LNCaP clone FGC (cell line): ENCODE results near the gene ZBED1.

Source experiments
- DNase-seq: peaks from one replicate; pipeline ENCODE4 v3.0.0-alpha.2; 2011; ENCODE audit warnings: low read depth
- H3K4me3 ChIP-seq: 2 replicates; pipeline ENCODE4 v1.5.1; 2011; ENCODE audit warnings: mild to moderate bottlenecking, low read depth, low read length, control low read depth
- CTCF ChIP-seq: IDR thresholded peaks from 2 replicates; pipeline ENCODE4 v1.5.1; 2012; ENCODE audit warnings: mild to moderate bottlenecking; ENCODE audit not compliant: control insufficient read depth, insufficient read depth; ENCODE audit errors: extremely low read depth

Gene ZBED1

GRCh38 chrX:2445662-2446623 lies 54.8 kb downstream of the ZBED1 start:
- no peak for TF ChIP-seq CTCF
- DNase-seq, result no peak
- no peak overlapping the region for H3K4me3 ChIP-seq

- no peak overlapping the region for H3K4me3 ChIP-seq
- no peak for TF ChIP-seq CTCF
- DNase-seq, result no peak
Observed at GRCh38 chrX:2442694-2443093, 58.1 kb downstream of the ZBED1 start.

GRCh38 chrX:2441466-2441865 lies 59.3 kb downstream of the ZBED1 start:
- no peak for DNase-seq
- no peak for TF ChIP-seq CTCF
- H3K4me3 ChIP-seq, result no peak overlapping the region

- no peak for DNase-seq
- no peak overlapping the region for H3K4me3 ChIP-seq
- TF ChIP-seq CTCF, result no peak
Observed at GRCh38 chrX:2439613-2440012, 61.2 kb downstream of the ZBED1 start.
